Measurements from ENCODE around the gene ELK1.
"Not testable (repeated sequence)": the region's sequence is repeated elsewhere in the genome, so short reads cannot be mapped to it uniquely, and the experiment has no call there.

ELK1 gene, protein sequence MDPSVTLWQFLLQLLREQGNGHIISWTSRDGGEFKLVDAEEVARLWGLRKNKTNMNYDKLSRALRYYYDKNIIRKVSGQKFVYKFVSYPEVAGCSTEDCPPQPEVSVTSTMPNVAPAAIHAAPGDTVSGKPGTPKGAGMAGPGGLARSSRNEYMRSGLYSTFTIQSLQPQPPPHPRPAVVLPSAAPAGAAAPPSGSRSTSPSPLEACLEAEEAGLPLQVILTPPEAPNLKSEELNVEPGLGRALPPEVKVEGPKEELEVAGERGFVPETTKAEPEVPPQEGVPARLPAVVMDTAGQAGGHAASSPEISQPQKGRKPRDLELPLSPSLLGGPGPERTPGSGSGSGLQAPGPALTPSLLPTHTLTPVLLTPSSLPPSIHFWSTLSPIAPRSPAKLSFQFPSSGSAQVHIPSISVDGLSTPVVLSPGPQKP

DNA sequence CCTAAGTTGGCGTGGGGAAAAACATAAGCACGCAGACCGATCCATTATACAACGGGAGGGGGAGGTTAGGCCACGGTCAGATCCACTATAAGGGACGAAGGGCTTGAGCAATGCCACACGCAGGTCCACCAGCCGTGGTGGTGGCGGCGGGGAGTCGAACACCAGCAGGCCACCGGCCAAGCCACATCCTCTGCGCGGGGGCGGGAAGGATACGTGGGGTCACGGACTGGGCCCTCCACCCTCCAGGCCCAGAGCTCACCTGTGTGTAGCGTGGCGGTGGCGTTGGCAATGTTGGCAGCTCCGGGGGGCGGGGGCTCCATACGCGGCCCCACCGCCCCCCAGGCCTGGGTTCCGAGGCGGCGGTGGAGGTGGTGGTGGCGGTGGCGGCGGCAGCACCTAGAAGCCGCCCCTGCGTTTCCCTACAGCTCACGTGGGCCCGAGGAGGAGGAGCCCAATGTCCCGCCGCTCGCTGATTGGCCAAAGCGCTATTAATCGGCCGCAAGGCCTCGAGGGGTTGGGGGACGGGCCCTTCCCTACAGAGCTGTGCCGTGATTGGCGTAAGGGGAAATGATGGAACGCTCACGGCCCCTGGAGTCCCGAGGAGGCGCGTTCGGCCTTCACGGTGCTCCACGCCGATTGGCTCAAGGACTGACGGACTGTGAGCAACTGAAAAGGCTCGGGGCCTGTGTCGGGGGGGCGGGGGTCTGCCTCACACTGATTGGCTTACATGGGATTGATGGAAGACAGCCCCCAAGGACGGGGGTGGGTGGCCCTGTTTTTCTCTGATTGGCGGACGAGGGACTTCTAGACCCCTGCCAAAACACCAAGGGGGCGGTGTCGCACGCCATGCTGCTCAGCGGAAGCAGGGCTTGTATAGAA, at the start of gene ELK1:
Gene ELK1, minus strand, starts transcription at position 400 of the 879 bp plus-strand sequence. CDS start 9,122 bp downstream, outside the sequence.
- DNase-seq: peak; percentile 73 to 86

DNA sequence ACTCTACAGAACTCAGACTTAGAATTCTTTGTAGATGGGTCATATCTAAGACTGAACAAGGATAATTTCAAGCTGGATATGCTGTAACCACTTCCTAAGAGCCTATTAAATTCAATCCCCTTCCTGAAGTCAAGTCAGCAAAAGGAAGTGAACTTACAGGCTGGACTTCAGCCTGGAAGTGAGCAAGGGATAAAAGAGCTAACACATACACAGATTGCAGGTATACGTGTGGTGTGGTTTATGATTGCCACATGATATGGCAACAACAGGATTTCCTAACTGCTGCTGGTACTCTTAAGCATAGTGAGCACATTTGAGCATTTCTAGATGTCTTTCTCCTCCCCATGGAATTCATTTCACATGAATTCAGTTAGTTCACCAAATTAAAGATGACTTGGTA, 46.8 kb upstream of the ELK1 start:
- no peak for DNase-seq

DNA sequence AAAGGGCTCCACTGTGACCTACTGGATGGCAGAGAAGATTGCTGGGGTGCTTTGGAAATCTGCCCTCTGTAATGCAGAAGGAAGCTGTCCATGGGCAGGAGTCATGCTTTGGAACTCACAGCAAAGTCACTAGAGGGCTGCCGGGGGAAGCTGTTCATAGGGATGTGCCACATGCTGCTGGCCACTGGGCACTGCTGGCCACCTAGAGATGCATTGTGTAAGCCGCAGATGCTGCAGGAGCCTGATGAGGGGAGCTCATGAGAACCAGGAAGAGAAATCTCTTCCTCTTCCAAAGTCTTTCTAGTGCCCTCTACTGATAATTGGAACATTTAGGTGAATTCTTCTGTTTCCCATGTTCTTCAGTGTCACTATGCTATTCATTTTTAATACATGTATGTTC, 39.8 kb upstream of the ELK1 start:
- DNase-seq: no peak

DNA sequence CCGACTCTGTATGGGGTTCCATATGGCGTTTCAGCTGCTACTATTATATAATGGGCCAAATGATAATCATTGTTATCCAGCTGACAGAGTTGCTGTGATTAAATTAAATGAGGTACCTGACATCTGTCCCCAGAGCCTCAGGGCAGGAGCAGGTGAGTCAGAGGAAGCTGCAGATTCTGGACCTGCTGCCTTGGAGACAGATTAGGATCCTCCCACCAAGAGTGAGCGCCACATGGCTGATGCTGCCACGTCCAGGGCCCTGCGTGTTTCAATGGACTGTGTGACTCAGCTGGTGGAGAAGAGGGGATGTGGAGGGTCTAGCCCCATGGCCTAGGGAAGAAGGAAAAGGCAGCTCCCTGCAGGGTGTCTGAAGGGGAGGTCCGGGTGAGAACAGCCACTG, 36.9 kb upstream of the ELK1 start:
- DNase-seq: no peak

DNA sequence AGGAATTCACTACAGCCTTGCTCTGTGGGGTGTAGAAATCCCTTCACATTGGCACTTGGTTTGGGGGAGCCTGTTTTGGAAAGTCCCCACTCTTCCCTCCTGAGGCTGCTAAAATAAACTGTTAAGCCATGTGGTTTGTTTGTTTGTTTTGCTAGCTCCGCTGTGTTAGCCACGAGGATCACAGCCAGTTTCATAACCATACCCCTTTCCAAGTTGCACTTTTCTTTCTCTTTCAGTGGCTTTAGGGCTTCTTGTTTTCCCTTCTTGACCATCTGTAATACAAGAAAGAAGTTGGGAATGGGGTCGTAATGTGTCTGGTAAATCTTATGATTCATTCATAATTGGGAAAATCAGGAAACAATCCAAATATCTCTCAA, 33.5 kb upstream of the ELK1 start:
- no peak for DNase-seq

DNA sequence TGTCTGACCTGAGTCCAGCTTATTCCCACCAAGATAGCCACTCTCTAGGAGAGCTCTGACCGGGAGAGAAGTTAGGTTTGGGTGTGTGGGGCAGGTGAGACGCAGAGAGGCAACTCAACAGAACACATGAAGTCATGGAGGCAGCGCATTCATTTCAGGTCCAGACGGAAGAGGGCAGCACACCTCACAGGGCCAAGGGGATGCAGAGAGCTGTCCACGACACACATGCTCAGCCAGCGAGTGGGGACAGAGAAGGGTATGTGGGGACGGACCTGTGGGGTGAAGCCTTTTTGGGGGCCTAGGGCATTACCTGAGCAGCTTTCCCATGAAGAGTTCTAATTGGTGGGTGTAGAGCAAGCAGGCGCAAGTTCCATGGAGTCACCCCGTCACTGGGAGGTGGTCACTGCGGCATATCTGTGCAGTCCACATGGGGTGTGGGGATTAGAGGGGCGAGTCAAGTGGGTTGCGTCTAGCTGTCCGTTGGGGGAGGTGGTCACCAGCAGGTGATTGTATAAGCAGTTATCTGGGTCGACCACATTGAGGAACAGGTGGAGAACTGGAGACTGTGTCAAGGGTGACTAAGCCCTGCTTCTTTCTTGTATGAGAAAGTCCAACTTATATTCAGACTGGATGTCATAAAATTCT, 32.9 kb upstream of the ELK1 start:
- no peak for DNase-seq

DNA sequence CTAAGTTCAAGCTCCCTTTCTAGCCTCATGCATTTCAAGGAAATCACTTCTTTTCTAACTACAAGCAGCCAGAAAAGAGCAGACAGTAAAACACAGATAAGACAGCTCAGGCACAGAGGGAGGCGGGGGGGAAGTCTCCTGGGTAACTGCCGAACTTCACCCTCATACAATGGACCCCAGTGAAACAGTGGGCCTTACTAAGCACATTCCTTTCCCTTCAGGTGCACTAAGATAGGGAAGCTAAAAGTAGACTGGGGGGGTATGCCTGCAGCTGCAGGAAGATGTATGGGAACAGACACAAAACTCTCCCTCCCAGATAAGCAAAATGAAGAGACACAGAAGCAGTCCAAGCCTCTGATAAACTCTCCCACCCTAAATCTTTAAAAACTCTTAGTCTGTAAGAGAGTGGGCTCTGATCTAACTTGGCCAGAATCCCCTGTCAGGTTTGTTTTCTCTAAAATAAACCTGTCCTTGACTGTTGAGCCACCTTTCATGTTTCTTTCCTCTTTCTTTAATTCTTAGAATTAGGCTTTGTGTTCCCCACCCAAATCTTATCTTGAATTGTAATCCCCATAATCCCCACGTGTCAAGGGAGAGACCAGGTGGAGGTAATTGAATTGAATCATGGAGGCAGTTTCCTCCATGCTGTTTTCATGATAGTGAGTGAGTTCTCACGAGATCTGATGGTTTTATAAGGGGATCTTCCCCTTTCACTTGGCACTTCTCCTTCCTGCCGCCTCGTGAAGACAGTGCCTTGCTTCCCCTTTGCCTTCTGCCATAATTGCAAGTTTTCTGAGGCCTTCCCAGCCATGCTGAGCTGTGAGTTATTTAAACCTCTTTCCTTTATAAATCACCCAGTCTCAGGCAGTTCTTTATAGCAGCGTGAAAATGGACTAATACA, 25.8 kb upstream of the ELK1 start:
- not testable (repeated sequence) for DNase-seq

DNA sequence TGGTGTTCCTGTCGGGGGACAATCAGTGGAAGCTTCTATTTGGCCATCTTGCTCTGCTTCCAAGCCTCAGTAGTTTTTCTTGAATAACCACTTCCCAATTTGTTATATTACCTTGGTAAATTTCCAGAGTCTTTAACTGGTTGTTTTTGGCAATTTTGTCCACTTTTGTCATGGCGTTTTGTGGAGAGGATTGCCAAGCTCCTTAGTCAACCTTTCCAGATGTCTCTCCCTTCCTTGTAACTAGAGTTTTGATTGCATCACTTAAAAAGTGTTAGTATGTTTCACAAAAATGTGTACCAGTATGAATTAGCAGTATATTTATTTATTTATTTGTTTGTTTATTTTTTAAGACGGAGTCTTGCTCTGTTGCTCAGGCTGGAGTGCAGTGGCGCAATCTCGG, 24.4 kb upstream of the ELK1 start:
- DNase-seq: no peak

DNA sequence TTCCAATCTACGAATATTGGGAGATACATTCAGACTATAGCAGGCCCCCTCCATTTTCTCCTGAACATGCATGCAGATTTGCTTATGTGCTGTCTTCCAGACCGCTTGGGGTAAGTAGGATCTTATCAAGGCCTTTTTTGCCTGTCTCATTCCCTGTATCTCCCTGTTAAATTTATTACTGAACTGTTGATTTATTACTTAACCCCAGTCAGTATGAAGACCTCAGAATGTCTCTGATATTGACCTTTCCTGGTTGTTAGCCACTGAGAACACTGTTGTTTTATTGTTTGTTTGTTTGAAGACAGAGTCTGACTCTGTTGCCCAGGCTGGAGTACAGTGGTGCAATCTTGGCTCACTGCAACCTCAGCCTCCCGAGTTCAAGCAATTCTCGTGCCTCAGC, 15.4 kb upstream of the ELK1 start:
- not testable (repeated sequence) for DNase-seq

DNA sequence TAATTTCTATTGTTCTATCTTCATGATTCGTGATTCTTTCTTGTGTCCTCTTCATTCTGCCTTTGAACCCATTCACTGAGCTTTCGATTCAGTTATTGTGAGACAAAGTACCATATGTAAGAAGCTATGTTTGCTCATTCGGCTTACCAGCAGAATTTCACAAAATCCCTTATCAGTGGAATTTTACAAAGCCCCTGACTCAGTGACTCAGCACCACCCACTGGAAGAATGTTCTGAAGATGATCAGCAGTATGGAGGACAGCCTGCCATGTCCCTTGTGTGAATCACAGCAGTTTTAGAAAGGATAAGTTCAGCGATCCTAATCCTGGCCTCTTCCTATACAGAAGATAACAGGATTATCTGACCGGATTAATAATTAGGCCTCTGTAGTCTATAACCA, 14.4 kb upstream of the ELK1 start:
- DNase-seq: no peak

DNA sequence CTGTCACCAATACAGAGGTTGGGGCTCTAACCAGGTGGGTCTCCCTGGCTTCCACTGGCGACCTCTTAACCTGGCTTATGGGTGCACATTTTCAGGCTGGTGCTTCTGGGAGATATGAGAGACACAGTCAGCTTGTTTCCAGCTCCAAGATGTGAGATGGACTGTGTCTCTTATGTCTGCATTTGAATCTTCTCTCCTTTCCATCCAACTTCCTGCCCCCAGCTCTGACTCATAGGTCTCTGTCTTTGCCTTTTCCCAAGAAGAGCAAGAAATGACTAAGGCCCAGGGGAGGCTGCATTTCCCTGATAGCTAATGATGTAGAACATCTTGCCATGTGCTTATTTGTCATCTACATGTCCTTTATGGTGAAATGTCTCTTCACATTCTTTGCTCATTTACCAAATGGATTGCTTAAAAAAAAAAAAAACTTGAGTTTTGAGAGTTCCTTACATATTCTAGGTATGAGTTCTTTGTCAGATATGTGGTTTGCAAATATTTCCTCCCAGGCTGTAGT, 11.8 kb upstream of the ELK1 start:
- peak; percentile 9 to 24 for DNase-seq

DNA sequence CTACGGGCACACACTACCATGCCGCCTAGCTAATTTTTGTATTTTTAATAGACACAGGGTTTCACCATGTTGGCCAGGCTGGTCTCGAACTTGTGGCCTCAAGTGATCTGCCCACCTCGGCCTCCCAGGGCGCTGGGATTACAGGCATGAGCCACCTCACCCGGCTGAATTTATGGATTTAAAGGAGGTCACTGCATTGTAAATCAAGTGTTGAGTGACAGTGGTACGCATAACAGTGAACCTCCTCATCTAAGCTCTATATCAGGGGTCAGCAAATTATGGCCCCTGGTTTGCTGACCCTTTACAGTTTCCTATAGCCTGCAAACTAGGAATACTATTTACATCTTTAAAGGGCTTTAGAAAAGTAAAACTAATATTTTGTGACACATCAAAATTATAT, 11.2 kb upstream of the ELK1 start:
- DNase-seq: no peak

DNA sequence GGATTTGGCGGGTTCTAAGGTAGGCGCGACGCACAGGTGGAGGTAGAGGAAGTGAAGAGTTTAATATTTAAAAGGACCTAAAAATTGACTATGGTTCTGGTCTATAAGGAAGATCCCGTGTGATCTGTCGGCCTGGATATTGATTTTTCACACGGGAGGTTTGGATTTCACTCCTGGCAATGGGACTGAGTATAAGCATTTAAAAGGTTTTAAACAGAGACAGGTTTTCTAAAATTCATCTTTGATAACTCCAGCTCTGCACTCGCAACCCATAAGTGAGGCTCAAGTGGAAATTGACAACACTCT, 9.0 kb upstream of the ELK1 start:
- DNase-seq: no peak

DNA sequence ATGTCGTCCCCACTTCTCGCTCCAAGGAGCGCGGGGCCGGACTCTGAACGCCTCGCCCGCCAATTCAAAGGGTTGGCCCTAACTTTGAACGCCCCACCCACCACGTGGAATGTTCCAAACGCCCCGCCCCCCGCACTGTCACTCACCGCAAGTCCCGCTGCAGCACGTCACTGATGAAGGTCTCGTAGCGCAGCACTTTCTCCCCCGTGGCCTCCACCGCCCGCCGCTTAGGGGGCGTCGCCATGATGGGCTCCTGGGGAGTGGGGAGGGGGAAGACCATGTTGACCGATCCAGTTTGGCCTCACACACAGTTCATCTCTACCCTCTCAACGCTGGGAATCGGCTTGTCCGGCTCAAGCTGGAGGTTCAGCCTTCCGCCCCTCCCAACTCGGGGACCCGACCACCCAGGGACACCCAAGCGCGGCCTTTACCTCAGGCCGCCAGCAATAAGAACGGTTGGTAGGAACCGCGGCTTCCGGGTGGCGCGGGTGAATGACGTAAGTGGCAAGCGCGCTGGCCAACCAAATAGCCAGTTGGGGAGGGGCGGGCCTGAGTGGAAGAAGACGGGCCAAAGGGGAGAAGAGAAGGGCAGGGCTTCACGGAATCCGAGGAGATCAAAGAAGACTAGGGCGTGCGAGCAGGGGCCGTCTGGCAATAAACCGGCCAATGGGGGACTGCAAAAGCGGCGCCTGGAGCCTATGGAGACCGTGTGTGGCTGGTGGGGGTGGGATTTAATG, 8.5 kb upstream of the ELK1 start, which contains the start of gene UXT:
Gene UXT, minus strand, starts transcription at position 497 of the 737 bp plus-strand sequence. Its CDS starts 253 bp downstream, at position 244.
- DNase-seq: peak; percentile 81 to 82

DNA sequence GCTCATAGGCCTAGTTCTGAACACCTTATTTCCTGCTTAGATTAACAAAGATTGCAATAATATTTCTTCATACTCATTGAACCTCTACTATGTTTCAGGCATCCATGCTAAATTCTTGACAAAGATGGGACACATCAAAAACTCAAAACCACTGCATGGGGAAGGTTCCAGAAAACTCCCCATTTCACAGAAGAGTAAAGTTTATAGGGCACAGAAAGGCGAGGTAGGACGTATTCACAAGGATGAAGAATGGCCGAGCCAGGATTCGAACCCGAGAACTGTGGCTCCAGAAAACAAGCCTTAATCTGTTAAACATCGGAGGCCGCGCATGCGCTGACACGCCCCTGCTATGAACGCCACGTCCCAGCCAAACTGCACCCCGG, 7.9 kb upstream of the ELK1 start:
- DNase-seq: no peak

DNA sequence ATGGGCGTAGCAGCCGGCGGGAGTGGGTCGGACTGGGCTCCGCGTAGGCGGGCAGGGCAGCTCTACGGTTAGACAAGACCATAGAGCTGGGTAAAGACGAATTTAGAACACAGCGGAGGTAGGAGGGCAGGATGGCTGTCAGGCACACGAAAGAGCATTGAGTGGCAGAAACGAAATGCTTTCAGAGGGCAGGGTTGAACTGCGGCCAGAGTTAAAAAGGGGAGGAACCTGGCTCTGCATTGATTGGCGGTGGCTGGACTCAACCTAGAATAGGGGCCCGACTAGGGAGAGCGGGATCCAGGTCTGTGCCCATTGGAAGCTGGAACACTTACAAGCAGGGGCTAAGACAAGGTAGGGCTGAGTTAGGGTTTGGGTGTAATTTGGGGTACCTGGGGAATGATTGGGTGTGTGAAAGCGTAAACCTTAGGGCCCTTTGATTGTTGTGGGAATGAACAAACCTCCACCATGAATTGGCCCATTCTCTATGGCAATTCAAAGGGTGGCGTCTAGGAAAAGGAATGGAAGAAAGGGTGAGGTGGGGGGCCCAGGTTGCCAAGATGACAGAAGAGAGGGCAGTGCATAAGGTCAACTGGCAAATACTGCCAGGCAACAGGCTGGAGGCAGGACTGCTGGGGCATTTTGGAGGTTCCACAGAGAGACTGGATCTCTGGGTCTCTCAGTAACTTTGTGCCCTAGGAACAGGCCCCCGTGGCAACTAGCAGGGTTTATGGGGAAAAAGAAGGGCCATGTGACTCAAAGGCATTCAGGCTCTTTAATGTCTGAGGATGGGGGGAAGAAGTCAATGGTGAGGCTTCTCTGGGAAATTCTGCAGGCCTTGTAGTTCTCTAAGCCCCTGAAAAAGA, 911 bp upstream of the ELK1 start:
- no peak for DNase-seq

DNA sequence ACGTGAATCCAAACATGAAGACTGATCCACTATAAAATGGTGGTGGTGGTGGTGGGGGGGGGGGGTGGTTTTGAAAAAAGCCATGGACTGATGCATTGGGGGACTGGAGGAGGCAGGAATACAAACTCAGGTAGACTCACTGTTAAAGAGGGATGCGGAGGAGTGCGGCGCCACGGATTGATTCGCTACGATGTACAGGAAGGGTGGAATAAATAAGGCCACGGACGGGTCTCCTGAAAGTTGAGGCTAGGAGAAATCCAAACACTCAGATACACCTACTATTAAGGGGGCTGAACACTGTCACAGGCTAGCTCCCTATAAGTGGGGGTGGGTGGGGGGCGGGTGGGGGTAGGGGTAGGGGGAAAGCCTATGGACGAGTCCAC, 591 bp downstream of the ELK1 start:
- no peak for DNase-seq

DNA sequence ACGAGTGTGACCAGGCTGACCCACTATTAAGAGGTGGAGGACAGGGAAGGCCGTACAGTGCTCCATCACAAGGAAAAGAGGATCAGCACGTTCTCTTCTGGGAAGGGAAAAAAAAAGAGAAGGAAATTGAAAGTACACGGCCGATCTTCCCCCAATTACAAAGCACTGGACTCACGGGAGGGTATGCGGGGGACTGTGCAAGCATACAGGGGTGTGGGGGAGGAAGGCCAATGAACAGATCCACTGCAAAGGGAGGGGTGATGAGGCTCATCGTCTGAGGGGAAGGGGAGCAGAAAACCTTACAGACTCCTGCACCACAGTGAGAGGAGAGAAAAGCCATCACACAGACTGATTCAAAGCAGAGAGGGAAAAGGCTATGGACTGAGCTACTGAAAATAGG, 1.1 kb downstream of the ELK1 start:
- no peak for DNase-seq

DNA sequence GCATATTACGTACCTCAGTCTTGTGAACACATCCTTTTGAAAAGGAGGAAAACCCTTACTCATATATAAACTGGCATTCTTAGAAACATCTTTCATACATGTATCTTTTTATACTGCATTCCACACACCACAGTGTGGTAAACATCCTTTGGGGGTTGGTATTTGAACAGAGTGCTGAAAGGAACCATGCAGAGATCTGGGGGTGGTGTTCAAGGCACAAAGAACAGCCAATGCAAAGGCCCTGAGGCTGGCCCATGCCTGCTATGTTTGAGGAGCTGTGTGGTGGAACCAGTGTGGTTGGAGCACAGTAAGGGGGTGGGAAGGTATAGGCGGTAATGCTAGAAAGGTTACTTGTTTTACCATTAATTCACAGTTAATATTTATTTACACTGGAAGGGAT, 2.0 kb downstream of the ELK1 start:
- no peak for DNase-seq

DNA sequence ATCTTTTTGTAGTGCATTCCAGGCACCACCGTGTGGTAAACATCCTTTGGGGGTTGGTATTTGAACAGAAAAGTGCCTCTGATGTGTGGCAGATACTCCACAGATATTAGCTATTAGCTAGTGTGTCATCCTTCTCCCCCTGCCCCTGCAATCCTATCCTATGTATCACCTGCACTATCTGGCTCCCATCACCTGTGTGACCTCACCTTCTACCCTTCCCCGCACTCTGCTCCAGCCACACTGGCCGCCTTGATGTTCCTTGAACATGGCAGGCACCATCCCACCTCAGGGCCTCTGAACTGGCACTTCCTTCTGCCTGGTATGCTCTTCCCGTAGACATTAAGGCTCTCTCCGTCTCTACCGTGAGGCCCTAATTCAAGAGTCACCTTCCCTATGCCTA, 3.7 kb downstream of the ELK1 start:
- no peak for DNase-seq

DNA sequence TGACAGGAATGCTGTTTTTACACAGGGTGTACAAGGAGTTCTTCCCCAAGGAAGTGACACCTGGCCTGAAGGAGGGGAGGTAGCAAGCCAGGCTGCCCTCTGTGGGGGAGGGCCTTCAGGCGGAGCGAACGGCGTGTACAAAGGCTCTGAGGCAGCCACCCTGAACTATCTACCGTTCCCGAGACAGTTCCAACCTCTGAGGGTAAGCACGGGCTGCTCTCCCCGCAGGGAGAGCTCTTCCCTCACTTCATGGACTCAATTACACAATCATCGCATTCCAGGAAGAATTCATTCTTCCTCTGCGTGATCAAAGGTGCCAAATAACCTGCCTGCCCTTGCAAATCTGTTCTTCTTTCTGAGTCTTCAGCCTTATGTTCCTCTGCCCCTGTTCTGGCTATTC, 4.8 kb downstream of the ELK1 start:
- no peak for DNase-seq
